CD14-positive monocyte (primary cell): Measurements from ENCODE around the gene CACNA2D1. TPM values are rescaled to one million over a fixed set of nuclear protein-coding genes. Genes with fewer than 3 reads are reported as not detected.

Experiments used
- DNase-seq, 3 donors: peaks; one replicate each; pipeline ENCODE4 v3.0.0-alpha.2; 2011 to 2022
- H2AFZ ChIP-seq: 2 replicates; pipeline ENCODE4 v1.6.0; 2012; ENCODE audit warnings: mild to moderate bottlenecking, low read depth, low read length, inconsistent platforms; ENCODE audit not compliant: insufficient read depth, poor library complexity, severe bottlenecking
- H3K27ac ChIP-seq, 2 donors: 1 replicate in 1 of 2; 2 replicates in 1 of 2; pipeline ENCODE4 v1.5.1; 2012 to 2013; ENCODE audit warnings: low read length in 2 of 2, control low read depth in 1 of 2, inconsistent platforms in 1 of 2, low read depth in 1 of 2, mild to moderate bottlenecking in 1 of 2
- H3K27me3 ChIP-seq, 2 donors: one replicate each; pipeline versions ENCODE4 v1.6.0 to v1.6.1; 2011 to 2013; ENCODE audit warnings: low read length in 2 of 2; ENCODE audit not compliant: control insufficient read depth in 2 of 2, insufficient read depth in 2 of 2
- H3K36me3 ChIP-seq, 2 donors: replicated peaks in 1 of 2; 1 replicate in 1 of 2; 2 replicates in 1 of 2; pipeline versions ENCODE4 v1.5.1 to v1.6.1; 2012 to 2013; ENCODE audit warnings: low read length in 2 of 2, control low read depth in 1 of 2, inconsistent platforms in 1 of 2, mild to moderate bottlenecking in 1 of 2; ENCODE audit not compliant: insufficient read depth in 2 of 2, control insufficient read depth in 1 of 2
- H3K4me1 ChIP-seq, 2 donors: 1 replicate in 1 of 2; 2 replicates in 1 of 2; pipeline versions ENCODE4 v1.5.1 to v1.6.1; 2012 to 2013; ENCODE audit warnings: low read length in 2 of 2, control low read depth in 1 of 2, inconsistent platforms in 1 of 2, mild to moderate bottlenecking in 1 of 2, moderate library complexity in 1 of 2; ENCODE audit not compliant: insufficient read depth in 2 of 2, control insufficient read depth in 1 of 2
- H3K4me2 ChIP-seq: replicated peaks from 2 replicates; pipeline ENCODE3; 2012; ENCODE audit warnings: low read length, moderate library complexity, mild to moderate bottlenecking; ENCODE audit not compliant: poor library complexity, severe bottlenecking; ENCODE audit errors: extremely low read depth
- H3K4me3 ChIP-seq, 3 experiments: fragments of 200-600 bp in 1 of 3; sonication (generic) in 1 of 3; replicated peaks in 1 of 3; 1 replicate in 2 of 3; 2 replicates in 1 of 3; pipeline ENCODE4 v1.5.1; 2011 to 2013; ENCODE audit warnings: low read length in 3 of 3, mild to moderate bottlenecking in 3 of 3, control low read depth in 2 of 3, low read depth in 2 of 3, inconsistent platforms in 1 of 3, moderate library complexity in 1 of 3
- H3K79me2 ChIP-seq: 2 replicates; pipeline ENCODE4 v1.6.0; 2012; ENCODE audit warnings: mild to moderate bottlenecking, control low read depth, inconsistent platforms, low read length, moderate library complexity; ENCODE audit not compliant: insufficient read depth
- H3K9ac ChIP-seq: 2 replicates; pipeline ENCODE4 v1.6.0; 2017; ENCODE audit warnings: low read length, mild to moderate bottlenecking; ENCODE audit not compliant: insufficient read depth, poor library complexity, severe bottlenecking
- H3K9me3 ChIP-seq, 2 donors: replicated peaks in 1 of 2; 1 replicate in 1 of 2; 2 replicates in 1 of 2; pipeline versions ENCODE4 v1.5.1 to v1.6.1; 2012 to 2013; ENCODE audit warnings: low read length in 2 of 2, control low read depth in 1 of 2; ENCODE audit not compliant: control insufficient read depth in 1 of 2, insufficient read depth in 1 of 2
- H4K20me1 ChIP-seq: 2 replicates; pipeline ENCODE4 v1.6.0; 2012; ENCODE audit warnings: mild to moderate bottlenecking, low read length, control low read depth, moderate library complexity; ENCODE audit not compliant: insufficient read depth
- H3K27ac Mint-ChIP-seq, 7 donors: one replicate each; pipeline ENCODE4 v1.8.0; 2020; ENCODE audit warnings: mild to moderate bottlenecking in 7 of 7, mixed read lengths in 7 of 7, moderate library complexity in 6 of 7, inconsistent platforms in 2 of 7
- H3K27me3 Mint-ChIP-seq, 3 donors: one replicate each; pipeline ENCODE4 v1.8.0; 2021 to 2022; ENCODE audit warnings: low read depth in 3 of 3, mild to moderate bottlenecking in 3 of 3, mixed read lengths in 3 of 3, moderate library complexity in 3 of 3, inconsistent platforms in 1 of 3
- H3K36me3 Mint-ChIP-seq, 2 donors: one replicate each; pipeline ENCODE4 v1.8.0; 2020; ENCODE audit warnings: mixed read lengths in 2 of 2, inconsistent platforms in 1 of 2, mild to moderate bottlenecking in 1 of 2
- H3K4me1 Mint-ChIP-seq: one replicate; pipeline ENCODE4 v1.8.0; 2020; ENCODE audit warnings: mild to moderate bottlenecking, mixed read lengths
- H3K4me3 Mint-ChIP-seq, 2 donors: one replicate each; pipeline ENCODE4 v1.8.0; 2020; ENCODE audit warnings: mild to moderate bottlenecking in 2 of 2, mixed read lengths in 2 of 2, moderate library complexity in 1 of 2
- H3K9me3 Mint-ChIP-seq, 7 donors: one replicate each; pipeline ENCODE4 v1.8.0; 2020 to 2022; ENCODE audit warnings: mixed read lengths in 7 of 7, mild to moderate bottlenecking in 6 of 7, moderate library complexity in 6 of 7, inconsistent platforms in 2 of 7
- WGBS: methylation state at CpG from one replicate; pipeline ENCODE4 v1.1.5; 2013; ENCODE audit warnings: missing lambda C conversion rate; ENCODE audit not compliant: insufficient coverage; 5-methylcytosine and 5-hydroxymethylcytosine counted together
- intact Hi-C, 2 donors: fragments of 100-400 bp; cut with micrococcal nuclease; formaldehyde crosslinking; loops; one replicate each; pipeline versions ENCODE4 v1.15.0 to v1.15.1; 2023
- polyA plus RNA-seq, 3 donors: library from polyadenylated mRNA; depleted of rRNA in 1 of 3; unstranded in 2 of 3; stranded (reverse) in 1 of 3; fragments of 300-500 nt in 2 of 3; fragments of >200 nt in 1 of 3; fragmentation: Illumina TruSeq in 2 of 3; gene quantifications; 1 replicate in 2 of 3; 2 replicates in 1 of 3; pipeline ENCODE4 v1.2.3, GENCODE V29; 2012 to 2021
- TF ChIP-seq, protein P1 (sequence below): fragments of 200-600 bp; IDR thresholded peaks from one replicate; pipeline ENCODE4 v1.8.0; 2022; ENCODE audit warnings: antibody characterized with exemption, mild to moderate bottlenecking

The CACNA2D1 gene
- polyA plus RNA-seq, 3 donors = 0.02 TPM; not detected in 2

DNA sequence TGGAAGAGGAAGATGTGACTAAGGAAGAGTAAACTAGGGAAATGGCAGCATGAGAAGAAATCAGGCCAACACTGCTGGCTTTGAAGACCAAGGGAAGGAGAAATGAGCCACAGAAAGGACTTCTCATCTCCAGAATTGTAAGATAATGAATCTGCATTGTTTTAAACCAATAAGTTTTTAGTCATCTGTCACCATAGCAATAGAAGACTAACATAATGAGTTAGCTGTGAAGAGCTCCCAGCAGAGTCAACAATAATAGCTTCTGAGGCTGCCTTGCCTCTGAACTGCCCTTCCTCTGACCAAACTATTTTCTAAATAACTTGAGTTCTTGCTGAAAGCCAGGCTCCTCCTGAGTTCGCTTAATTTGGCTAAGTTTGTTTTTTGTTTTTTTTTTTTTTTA is 103.6 kb downstream of the CACNA2D1 start:
- Mint-ChIP-seq H3K9me3 (peaks cover 0 to 2% (median 0%) of the 10 kb centered on the region in 7 donors), H3K36me3 (no peaks in the 10 kb centered on the region), H3K27me3 (no peaks in the 10 kb centered on the region), H3K4me1 (no peaks in the 10 kb centered on the region), H3K27ac (no peak overlapping the region), H3K4me3 (no peak overlapping the region)
- no peak overlapping the region for H3K4me3 ChIP-seq
- H3K9me3 ChIP-seq = no peaks in the 10 kb centered on the region
- H3K27me3 ChIP-seq = no peaks in the 10 kb centered on the region
- TF ChIP-seq, protein P1, sequence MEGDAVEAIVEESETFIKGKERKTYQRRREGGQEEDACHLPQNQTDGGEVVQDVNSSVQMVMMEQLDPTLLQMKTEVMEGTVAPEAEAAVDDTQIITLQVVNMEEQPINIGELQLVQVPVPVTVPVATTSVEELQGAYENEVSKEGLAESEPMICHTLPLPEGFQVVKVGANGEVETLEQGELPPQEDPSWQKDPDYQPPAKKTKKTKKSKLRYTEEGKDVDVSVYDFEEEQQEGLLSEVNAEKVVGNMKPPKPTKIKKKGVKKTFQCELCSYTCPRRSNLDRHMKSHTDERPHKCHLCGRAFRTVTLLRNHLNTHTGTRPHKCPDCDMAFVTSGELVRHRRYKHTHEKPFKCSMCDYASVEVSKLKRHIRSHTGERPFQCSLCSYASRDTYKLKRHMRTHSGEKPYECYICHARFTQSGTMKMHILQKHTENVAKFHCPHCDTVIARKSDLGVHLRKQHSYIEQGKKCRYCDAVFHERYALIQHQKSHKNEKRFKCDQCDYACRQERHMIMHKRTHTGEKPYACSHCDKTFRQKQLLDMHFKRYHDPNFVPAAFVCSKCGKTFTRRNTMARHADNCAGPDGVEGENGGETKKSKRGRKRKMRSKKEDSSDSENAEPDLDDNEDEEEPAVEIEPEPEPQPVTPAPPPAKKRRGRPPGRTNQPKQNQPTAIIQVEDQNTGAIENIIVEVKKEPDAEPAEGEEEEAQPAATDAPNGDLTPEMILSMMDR = no peak
- intact Hi-C loops = no loop called here
- no peak overlapping the region for H2AFZ ChIP-seq
- no peak overlapping the region for H3K9ac ChIP-seq
- no CpG with 5 or more reads among the region's 1 CpG for WGBS
- no peaks in the 10 kb centered on the region for H3K79me2 ChIP-seq
- DNase-seq = no peak
- no peak overlapping the region for H3K27ac ChIP-seq
- no peaks in the 10 kb centered on the region for H3K4me1 ChIP-seq
- H4K20me1 ChIP-seq = no peaks in the 10 kb centered on the region
- H3K36me3 ChIP-seq = no peaks in the 10 kb centered on the region
- H3K4me2 ChIP-seq = no peak overlapping the region

GRCh38 chr7:82335927-82336326 is 107.7 kb downstream of the CACNA2D1 start:
- no peak overlapping the region for H3K4me3 Mint-ChIP-seq
- Histone ChIP-seq H3K27me3 (no peaks in the 10 kb centered on the region), H3K36me3 (no peaks in the 10 kb centered on the region), H3K9ac (no peak overlapping the region), H3K4me3 (no peak overlapping the region), H3K9me3 (no peaks in the 10 kb centered on the region), H3K79me2 (no peaks in the 10 kb centered on the region), H4K20me1 (no peaks in the 10 kb centered on the region), H2AFZ (no peak overlapping the region), H3K4me2 (no peak overlapping the region), H3K4me1 (no peaks in the 10 kb centered on the region), H3K27ac (no peak overlapping the region)
- H3K27ac Mint-ChIP-seq = no peak overlapping the region
- no peak for DNase-seq
- peaks cover 0 to 1% (median 0%) of the 10 kb centered on the region in 7 donors for H3K9me3 Mint-ChIP-seq
- H3K4me1 Mint-ChIP-seq = no peaks in the 10 kb centered on the region
- no peaks in the 10 kb centered on the region for H3K27me3 Mint-ChIP-seq
- TF ChIP-seq, protein P1 = no peak
- intact Hi-C loops = no loop called here
- no CpG with 5 or more reads among the region's 1 CpG for WGBS
- H3K36me3 Mint-ChIP-seq = no peaks in the 10 kb centered on the region
